Activated gamma-delta T cell treated with anti-CD3 and anti-CD28 coated beads, Interleukin-2, amount 50 U/mL, for 16 hours (primary cell): Measurements from ENCODE around the gene TAF4.
"Not testable (repeated sequence)": the region's sequence is repeated elsewhere in the genome, so short reads cannot be mapped to it uniquely, and the experiment has no call there.

Experiments
- DNase-seq: peaks from one replicate; pipeline ENCODE4 v3.0.0-alpha.2; 2020; ENCODE audit warnings: low read depth

The TAF4 gene

GRCh38 chr20:61958773-61959700 is 106.6 kb downstream of the TAF4 start:
- no peak for DNase-seq

- DNase-seq: no peak
Measured at GRCh38 chr20:61957961-61958715, 107.5 kb downstream of the TAF4 start.

- DNase-seq: no peak
Measured at GRCh38 chr20:61956396-61957342, 109.0 kb downstream of the TAF4 start.

- no peak for DNase-seq
Measured at GRCh38 chr20:61955668-61956395, 109.8 kb downstream of the TAF4 start.

GRCh38 chr20:61954276-61955021 is 111.2 kb downstream of the TAF4 start:
- DNase-seq: no peak

GRCh38 chr20:61953037-61954021 is 112.4 kb downstream of the TAF4 start:
- DNase-seq: no peak

GRCh38 chr20:61951695-61952533 is 113.8 kb downstream of the TAF4 start:
- no peak for DNase-seq

- no peak for DNase-seq
Measured at GRCh38 chr20:61950641-61951071, 115.0 kb downstream of the TAF4 start.

- no peak for DNase-seq
Measured at GRCh38 chr20:61949714-61950640, 115.7 kb downstream of the TAF4 start.

- DNase-seq: no peak
Measured at GRCh38 chr20:61949363-61949713, 116.3 kb downstream of the TAF4 start.

GRCh38 chr20:61948586-61949362 is 116.9 kb downstream of the TAF4 start:
- DNase-seq: no peak

GRCh38 chr20:61948056-61948455 is 117.6 kb downstream of the TAF4 start:
- DNase-seq: not testable (repeated sequence)

GRCh38 chr20:61945495-61945894 is 120.2 kb downstream of the TAF4 start:
- DNase-seq: not testable (repeated sequence)

GRCh38 chr20:61944967-61945366 is 120.7 kb downstream of the TAF4 start:
- not testable (repeated sequence) for DNase-seq

- no peak for DNase-seq
Measured at GRCh38 chr20:61942526-61942925, 123.2 kb downstream of the TAF4 start.

GRCh38 chr20:61941721-61942405 is 123.8 kb downstream of the TAF4 start:
- no peak for DNase-seq
